Mammary epithelial cell (primary cell): ENCODE results near the gene WRAP73.

Experiments used
- EZH2 ChIP-seq: IDR thresholded peaks from 2 replicates; pipeline ENCODE4 v1.6.1; 2012; ENCODE audit warnings: low read length, inconsistent platforms, borderline replicate concordance
- TF ChIP-seq, protein P1 (sequence below), 2 donors: IDR thresholded peaks in 1 of 2; conservative IDR thresholded peaks in 1 of 2; 2 replicates each; pipeline ENCODE4 v1.5.1; 2011 to 2012; ENCODE audit warnings: inconsistent platforms in 2 of 2, low read length in 2 of 2, mild to moderate bottlenecking in 2 of 2, control low read depth in 1 of 2, low read depth in 1 of 2; ENCODE audit not compliant: insufficient read depth in 1 of 2; ENCODE audit errors: extremely low read depth in 1 of 2

- TF ChIP-seq, protein P1, sequence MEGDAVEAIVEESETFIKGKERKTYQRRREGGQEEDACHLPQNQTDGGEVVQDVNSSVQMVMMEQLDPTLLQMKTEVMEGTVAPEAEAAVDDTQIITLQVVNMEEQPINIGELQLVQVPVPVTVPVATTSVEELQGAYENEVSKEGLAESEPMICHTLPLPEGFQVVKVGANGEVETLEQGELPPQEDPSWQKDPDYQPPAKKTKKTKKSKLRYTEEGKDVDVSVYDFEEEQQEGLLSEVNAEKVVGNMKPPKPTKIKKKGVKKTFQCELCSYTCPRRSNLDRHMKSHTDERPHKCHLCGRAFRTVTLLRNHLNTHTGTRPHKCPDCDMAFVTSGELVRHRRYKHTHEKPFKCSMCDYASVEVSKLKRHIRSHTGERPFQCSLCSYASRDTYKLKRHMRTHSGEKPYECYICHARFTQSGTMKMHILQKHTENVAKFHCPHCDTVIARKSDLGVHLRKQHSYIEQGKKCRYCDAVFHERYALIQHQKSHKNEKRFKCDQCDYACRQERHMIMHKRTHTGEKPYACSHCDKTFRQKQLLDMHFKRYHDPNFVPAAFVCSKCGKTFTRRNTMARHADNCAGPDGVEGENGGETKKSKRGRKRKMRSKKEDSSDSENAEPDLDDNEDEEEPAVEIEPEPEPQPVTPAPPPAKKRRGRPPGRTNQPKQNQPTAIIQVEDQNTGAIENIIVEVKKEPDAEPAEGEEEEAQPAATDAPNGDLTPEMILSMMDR (conservative IDR thresholded peaks at IDR 0.05 in 1 of 2, IDR thresholded peaks at IDR 0.05 in 1 of 2; ENCODE audit: extremely low read depth in 1 of 2, insufficient read depth in 1 of 2, low read depth in 1 of 2, low read length in 2 of 2), result no peak
- TF ChIP-seq EZH2, result no peak
Measured at GRCh38 chr1:3599286-3599811, 50.6 kb downstream of the WRAP73 start.
